GM12878 (cell line): ENCODE results near the gene UNK. TPM values are rescaled to one million over a fixed set of nuclear protein-coding genes. Genes with fewer than 3 reads are reported as not detected.
A peak's percentile ranks its signal among the peaks of the same experiment; 100 is the strongest.

Experiments used
- CEBPB ChIP-seq, 2 experiments: fragments of 150-350 bp in 1 of 2; IDR thresholded peaks; 2 replicates each; pipeline ENCODE4 v1.6.1; 2012 to 2014; ENCODE audit warnings: low read depth in 2 of 2, low read length in 2 of 2, borderline replicate concordance in 1 of 2, inconsistent platforms in 1 of 2
- CREB1 ChIP-seq: IDR thresholded peaks from 2 replicates; pipeline ENCODE4 v1.6.1; 2012; ENCODE audit warnings: low read depth, mild to moderate bottlenecking, inconsistent platforms
- DPF2 ChIP-seq: fragments of 450-650 bp; IDR thresholded peaks from 2 replicates; pipeline ENCODE4 v1.6.1; 2017; ENCODE audit warnings: mild to moderate bottlenecking
- EED ChIP-seq: sonication (generic); IDR thresholded peaks from 2 replicates; pipeline ENCODE4 v1.6.1; 2016; ENCODE audit warnings: antibody characterized with exemption, low read depth
- GATAD2B ChIP-seq: fragments of 450-650 bp; conservative IDR thresholded peaks from 2 replicates; pipeline ENCODE4 v1.6.1; 2017; ENCODE audit warnings: low read depth, mild to moderate bottlenecking, moderate library complexity
- HDGF ChIP-seq: fragments of 450-650 bp; IDR thresholded peaks from 2 replicates; pipeline ENCODE4 v1.6.1; 2016; ENCODE audit warnings: antibody characterized with exemption
- IRF4 ChIP-seq: IDR thresholded peaks from 2 replicates; pipeline ENCODE4 v1.6.1; 2011; ENCODE audit warnings: low read depth, low read length
- LARP7 ChIP-seq: fragments of 450-650 bp; IDR thresholded peaks from 2 replicates; pipeline ENCODE4 v1.6.1; 2017; ENCODE audit warnings: mild to moderate bottlenecking
- MEF2B ChIP-seq: fragments of 450-650 bp; IDR thresholded peaks from 2 replicates; pipeline ENCODE4 v1.6.1; 2018; ENCODE audit warnings: mild to moderate bottlenecking, moderate library complexity; ENCODE audit not compliant: partially characterized antibody, poor library complexity, severe bottlenecking
- NBN ChIP-seq: fragments of 450-650 bp; IDR thresholded peaks from 2 replicates; pipeline ENCODE4 v1.6.1; 2016
- NR2C2 ChIP-seq: IDR thresholded peaks from 2 replicates; pipeline ENCODE4 v1.6.1; 2011; ENCODE audit warnings: borderline replicate concordance, low read depth; ENCODE audit not compliant: control insufficient read depth, insufficient read length
- RFX5 ChIP-seq: IDR thresholded peaks from 2 replicates; pipeline ENCODE4 v1.6.1; 2011; ENCODE audit warnings: low read depth, low read length, improper control_type of control experiment
- SP1 ChIP-seq: IDR thresholded peaks from one replicate; pipeline ENCODE4 v1.6.1; 2011; ENCODE audit warnings: low read depth, low read length
- SREBF2 ChIP-seq: IDR thresholded peaks from 2 replicates; pipeline ENCODE4 v1.6.1; 2012; ENCODE audit warnings: mild to moderate bottlenecking, low read length
- TARDBP ChIP-seq: IDR thresholded peaks from 2 replicates; pipeline ENCODE4 v1.6.1; 2016; ENCODE audit warnings: borderline replicate concordance
- TCF12 ChIP-seq: IDR thresholded peaks from 2 replicates; pipeline ENCODE4 v1.6.1; 2011; ENCODE audit warnings: low read depth, mild to moderate bottlenecking, low read length
- WRNIP1 ChIP-seq: IDR thresholded peaks from 2 replicates; pipeline ENCODE4 v1.6.1; 2011; ENCODE audit warnings: low read depth, low read length, improper control_type of control experiment, borderline replicate concordance
- ZNF24 ChIP-seq: fragments of 450-650 bp; IDR thresholded peaks from 2 replicates; pipeline ENCODE4 v1.6.1; 2017; ENCODE audit warnings: antibody characterized with exemption, mild to moderate bottlenecking
- ZNF274 ChIP-seq: IDR thresholded peaks from one replicate; pipeline ENCODE4 v1.8.0; 2011; ENCODE audit not compliant: insufficient read length, insufficient read depth
- ZNF384 ChIP-seq: IDR thresholded peaks from 2 replicates; pipeline ENCODE4 v1.6.1; 2012; ENCODE audit warnings: low read depth, mild to moderate bottlenecking, low read length, improper control_type of control experiment, borderline replicate concordance
- ZZZ3 ChIP-seq: IDR thresholded peaks from 2 replicates; pipeline ENCODE4 v1.6.1; 2011; ENCODE audit warnings: low read depth; ENCODE audit not compliant: control insufficient read depth, insufficient read length
- polyA plus RNA-seq, 11 experiments: library from polyadenylated mRNA; depleted of rRNA in 4 of 11; unstranded in 6 of 11; stranded (reverse) in 5 of 11; fragments of >200 nt; fragmentation: Nextera tagmentation in 4 of 11; fragmentation: Illumina TruSeq in 1 of 11; extraction: Ambion mirVana in 4 of 11; extraction: Trizol in 1 of 11; gene quantifications; 1 replicate in 1 of 11; 2 replicates in 10 of 11; pipeline versions ENCODE4 v1.2.1 to v1.2.3, GENCODE V29; 2011 to 2016; ENCODE audit warnings: inconsistent platforms in 2 of 11, missing spikeins in 2 of 11, low read depth in 1 of 11
- total RNA-seq, 4 experiments: library from RNA; depleted of rRNA in 3 of 4; stranded (reverse); fragments of >200 nt in 3 of 4; fragmentation: Illumina TruSeq in 1 of 4; extraction: Trizol in 1 of 4; gene quantifications; 2 replicates each; pipeline versions ENCODE4 v1.2.1 to v1.2.3, GENCODE V29; 2013 to 2021
- TF ChIP-seq, protein P1 (sequence below): fragments of 450-650 bp; IDR thresholded peaks from 2 replicates; pipeline ENCODE4 v1.6.1; 2014; ENCODE audit warnings: mild to moderate bottlenecking
- TF ChIP-seq, protein P2 (sequence below): IDR thresholded peaks from 2 replicates; pipeline ENCODE4 v1.6.1; 2012; ENCODE audit warnings: low read depth, low read length, improper control_type of control experiment
- TF ChIP-seq, protein P3 (sequence below): IDR thresholded peaks from 2 replicates; pipeline ENCODE4 v1.6.1; 2011; ENCODE audit warnings: borderline replicate concordance, low read depth, mild to moderate bottlenecking, moderate library complexity, low read length; ENCODE audit not compliant: insufficient read depth, poor library complexity, severe bottlenecking
- TF ChIP-seq, protein P4 (sequence below): fragments of 450-650 bp; conservative IDR thresholded peaks from 2 replicates; pipeline ENCODE4 v1.6.1; 2017; ENCODE audit warnings: mild to moderate bottlenecking, moderate library complexity
- TF ChIP-seq, protein P5 (sequence below): IDR thresholded peaks from 2 replicates; pipeline ENCODE4 v1.6.1; 2012; ENCODE audit warnings: low read depth, low read length, improper control_type of control experiment

Gene UNK
- total and polyA plus RNA-seq, 10 of the 15 experiments (the other 5 are each of a cell fraction or from before 2014, with no cell fraction given): 8.9 to 34.5 (median 27.3) TPM

DNA sequence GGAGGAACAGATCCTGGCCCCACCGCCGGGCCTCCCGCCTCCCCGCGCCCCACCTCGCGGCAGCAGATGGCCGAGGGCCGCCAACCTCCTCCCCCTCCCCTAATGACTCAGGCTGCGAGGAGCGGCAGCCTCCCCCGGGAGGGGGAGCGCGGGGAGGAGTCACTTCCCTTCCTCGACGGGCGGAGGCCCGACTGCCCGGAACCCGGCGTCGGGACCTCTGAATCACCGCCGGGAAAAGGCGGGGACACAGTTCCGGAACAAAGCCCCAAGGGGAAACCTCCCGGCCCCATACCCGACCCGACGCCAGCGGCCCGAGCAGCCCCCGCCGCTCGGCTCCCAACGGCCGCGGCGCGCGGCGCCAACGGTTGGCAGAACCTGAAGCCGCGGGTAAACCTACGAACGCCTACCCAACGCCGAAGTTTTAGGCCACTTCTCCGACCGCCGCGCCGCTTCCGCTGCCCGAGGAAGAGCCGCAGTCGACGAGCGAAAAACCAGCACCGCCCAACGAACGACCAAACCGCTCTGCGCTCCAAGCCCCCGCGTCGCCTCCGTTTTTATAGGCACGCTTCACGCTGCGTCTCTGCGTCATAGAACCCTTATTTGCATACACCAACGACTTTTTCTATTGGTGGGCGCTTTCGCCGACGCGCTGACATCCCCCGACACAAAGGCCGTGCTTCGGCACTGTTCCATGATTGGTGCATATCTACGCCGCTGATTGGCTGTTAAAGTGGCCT lies 5.2 kb upstream of the UNK start (continued):
- TF ChIP-seq, protein P1, sequence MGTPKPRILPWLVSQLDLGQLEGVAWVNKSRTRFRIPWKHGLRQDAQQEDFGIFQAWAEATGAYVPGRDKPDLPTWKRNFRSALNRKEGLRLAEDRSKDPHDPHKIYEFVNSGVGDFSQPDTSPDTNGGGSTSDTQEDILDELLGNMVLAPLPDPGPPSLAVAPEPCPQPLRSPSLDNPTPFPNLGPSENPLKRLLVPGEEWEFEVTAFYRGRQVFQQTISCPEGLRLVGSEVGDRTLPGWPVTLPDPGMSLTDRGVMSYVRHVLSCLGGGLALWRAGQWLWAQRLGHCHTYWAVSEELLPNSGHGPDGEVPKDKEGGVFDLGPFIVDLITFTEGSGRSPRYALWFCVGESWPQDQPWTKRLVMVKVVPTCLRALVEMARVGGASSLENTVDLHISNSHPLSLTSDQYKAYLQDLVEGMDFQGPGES: peak; percentile 85
- TF ChIP-seq, protein P2, sequence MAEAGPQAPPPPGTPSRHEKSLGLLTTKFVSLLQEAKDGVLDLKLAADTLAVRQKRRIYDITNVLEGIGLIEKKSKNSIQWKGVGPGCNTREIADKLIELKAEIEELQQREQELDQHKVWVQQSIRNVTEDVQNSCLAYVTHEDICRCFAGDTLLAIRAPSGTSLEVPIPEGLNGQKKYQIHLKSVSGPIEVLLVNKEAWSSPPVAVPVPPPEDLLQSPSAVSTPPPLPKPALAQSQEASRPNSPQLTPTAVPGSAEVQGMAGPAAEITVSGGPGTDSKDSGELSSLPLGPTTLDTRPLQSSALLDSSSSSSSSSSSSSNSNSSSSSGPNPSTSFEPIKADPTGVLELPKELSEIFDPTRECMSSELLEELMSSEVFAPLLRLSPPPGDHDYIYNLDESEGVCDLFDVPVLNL: no peak; the same call in 1 of the 2 replicates
- TF ChIP-seq MEF2B (peak; percentile 57), IRF4 (peak; percentile 60; the same call in 1 of the 2 replicates), GATAD2B (peak; percentile 83), DPF2 (peak; percentile 88), HDGF (no peak; the same call in 1 of the 2 replicates), TCF12 (peak; percentile 91), WRNIP1 (0 out of 2 replicates have a peak, but pooled peaks have one; percentile 83), CREB1 (peak; percentile 96), RFX5 (peak; percentile 90), ZNF24 (no peak), SREBF2 (no peak; the same call in 1 of the 2 replicates), EED (0 out of 2 replicates have a peak, but pooled peaks have one; percentile 21), ZZZ3 (no peak), TARDBP (0 out of 2 replicates have a peak, but pooled peaks have one; percentile 56), SP1 (peak; percentile 94), ZNF274 (no peak), LARP7 (peak; percentile 100), NR2C2 (no peak), ZNF384 (no peak), NBN (peak; percentile 94), CEBPB (IDR thresholded peaks at IDR 0.05; ENCODE audit: borderline replicate concordance in 1 of 2, low read depth in 2 of 2, low read length in 2 of 2) (no peak)
- TF ChIP-seq, protein P3, sequence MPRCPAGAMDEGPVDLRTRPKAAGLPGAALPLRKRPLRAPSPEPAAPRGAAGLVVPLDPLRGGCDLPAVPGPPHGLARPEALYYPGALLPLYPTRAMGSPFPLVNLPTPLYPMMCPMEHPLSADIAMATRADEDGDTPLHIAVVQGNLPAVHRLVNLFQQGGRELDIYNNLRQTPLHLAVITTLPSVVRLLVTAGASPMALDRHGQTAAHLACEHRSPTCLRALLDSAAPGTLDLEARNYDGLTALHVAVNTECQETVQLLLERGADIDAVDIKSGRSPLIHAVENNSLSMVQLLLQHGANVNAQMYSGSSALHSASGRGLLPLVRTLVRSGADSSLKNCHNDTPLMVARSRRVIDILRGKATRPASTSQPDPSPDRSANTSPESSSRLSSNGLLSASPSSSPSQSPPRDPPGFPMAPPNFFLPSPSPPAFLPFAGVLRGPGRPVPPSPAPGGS: peak; percentile 80
- TF ChIP-seq, protein P4, sequence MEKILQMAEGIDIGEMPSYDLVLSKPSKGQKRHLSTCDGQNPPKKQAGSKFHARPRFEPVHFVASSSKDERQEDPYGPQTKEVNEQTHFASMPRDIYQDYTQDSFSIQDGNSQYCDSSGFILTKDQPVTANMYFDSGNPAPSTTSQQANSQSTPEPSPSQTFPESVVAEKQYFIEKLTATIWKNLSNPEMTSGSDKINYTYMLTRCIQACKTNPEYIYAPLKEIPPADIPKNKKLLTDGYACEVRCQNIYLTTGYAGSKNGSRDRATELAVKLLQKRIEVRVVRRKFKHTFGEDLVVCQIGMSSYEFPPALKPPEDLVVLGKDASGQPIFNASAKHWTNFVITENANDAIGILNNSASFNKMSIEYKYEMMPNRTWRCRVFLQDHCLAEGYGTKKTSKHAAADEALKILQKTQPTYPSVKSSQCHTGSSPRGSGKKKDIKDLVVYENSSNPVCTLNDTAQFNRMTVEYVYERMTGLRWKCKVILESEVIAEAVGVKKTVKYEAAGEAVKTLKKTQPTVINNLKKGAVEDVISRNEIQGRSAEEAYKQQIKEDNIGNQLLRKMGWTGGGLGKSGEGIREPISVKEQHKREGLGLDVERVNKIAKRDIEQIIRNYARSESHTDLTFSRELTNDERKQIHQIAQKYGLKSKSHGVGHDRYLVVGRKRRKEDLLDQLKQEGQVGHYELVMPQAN: peak; percentile 98
- TF ChIP-seq, protein P5, sequence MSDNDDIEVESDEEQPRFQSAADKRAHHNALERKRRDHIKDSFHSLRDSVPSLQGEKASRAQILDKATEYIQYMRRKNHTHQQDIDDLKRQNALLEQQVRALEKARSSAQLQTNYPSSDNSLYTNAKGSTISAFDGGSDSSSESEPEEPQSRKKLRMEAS: peak; percentile 63
